HepG2 (cell line): Measurements from ENCODE around the gene SPIRE1. TPM values are rescaled to one million over a fixed set of nuclear protein-coding genes. Genes with fewer than 3 reads are reported as not detected.

Experiments used
- ATAC-seq: fragments of 200-7000 bp; cut with Tn5 transposase; 3 replicates; pipeline ENCODE4 v1.9.1; 2020; ENCODE audit warnings: mild to moderate bottlenecking, moderate library complexity
- BruUV-seq: library from RNA; stranded (reverse); fragments of 400-500 nt; replicated peaks from 2 replicates; lab custom pipeline; 2021; lab: Mats Ljungman, UMichigan
- CTCF ChIA-PET: fragments of 300-600 bp; formaldehyde crosslinking; extraction: SDS; loops from one replicate; lab custom pipeline; 2021; ENCODE audit warnings: low total read pairs, inconsistent platforms, low intra/inter-chr PET ratio; lab: Yijun Ruan, JAX
- POLR2A ChIA-PET: fragments of 350-600 bp; sonication (Branson Sonifier 250); formaldehyde crosslinking; loops from one replicate; lab custom pipeline; 2020; ENCODE audit warnings: antibody characterized with exemption, inconsistent platforms; lab: Yijun Ruan, JAX
- DNase-seq: peaks from one replicate; pipeline ENCODE4 v3.0.0-alpha.2; 2015; ENCODE audit warnings: low spot score
- FAIRE-seq: peaks from 3 replicates; lab custom pipeline; 2011; peaks lifted over from hg19 to GRCh38; lab: Jason Lieb, UNC
- H2AFZ ChIP-seq: one replicate; pipeline ENCODE4 v1.6.1; 2011; ENCODE audit warnings: low read length, inconsistent platforms
- H3K27ac ChIP-seq: fragments of 300-600 bp; 3 replicates; pipeline ENCODE4 v1.8.0; 2011; ENCODE audit warnings: mixed run types, mild to moderate bottlenecking, mixed read lengths, low read length, inconsistent platforms; ENCODE audit not compliant: insufficient read depth; ENCODE audit errors: extremely low read length
- H3K27me3 ChIP-seq, 2 experiments: fragments of 200-600 bp in 1 of 2; 2 replicates in 1 of 2; 3 replicates in 1 of 2; pipeline versions ENCODE4 v1.6.0 to v1.8.0; 2011; ENCODE audit warnings: low read length in 2 of 2, mild to moderate bottlenecking in 2 of 2, moderate library complexity in 2 of 2, inconsistent platforms in 1 of 2; ENCODE audit not compliant: insufficient read depth in 2 of 2, control insufficient read depth in 1 of 2
- H3K36me3 ChIP-seq, 2 experiments: fragments of 200-600 bp in 1 of 2; replicated peaks in 1 of 2; 2 replicates in 1 of 2; 3 replicates in 1 of 2; pipeline versions ENCODE4 v1.5.1 to v1.8.0; 2011; ENCODE audit warnings: low read length in 2 of 2, inconsistent platforms in 1 of 2; ENCODE audit not compliant: insufficient read depth in 2 of 2, control insufficient read depth in 1 of 2
- H3K4me1 ChIP-seq: 2 replicates; pipeline ENCODE4 v1.5.1; 2012; ENCODE audit warnings: low read length, inconsistent platforms; ENCODE audit not compliant: insufficient read depth
- H3K4me2 ChIP-seq: 2 replicates; pipeline ENCODE4 v1.6.0; 2011; ENCODE audit warnings: low read depth, low read length, inconsistent platforms
- H3K4me3 ChIP-seq, 3 experiments: fragments of 200-600 bp in 1 of 3; sonication (generic), shearing (Covaris generic) in 1 of 3; replicated peaks in 1 of 3; 2 replicates each; pipeline ENCODE4 v1.5.1; 2011 to 2016; ENCODE audit warnings: low read length in 3 of 3, inconsistent platforms in 2 of 3, low read depth in 2 of 3, mild to moderate bottlenecking in 2 of 3, control low read depth in 1 of 3, mixed read lengths in 1 of 3; ENCODE audit not compliant: insufficient read depth in 1 of 3
- H3K79me2 ChIP-seq: one replicate; pipeline ENCODE4 v1.6.1; 2011; ENCODE audit warnings: low read length, inconsistent platforms; ENCODE audit not compliant: insufficient read depth
- H3K9ac ChIP-seq: 2 replicates; pipeline ENCODE4 v1.6.0; 2011; ENCODE audit warnings: mild to moderate bottlenecking, low read depth, low read length, inconsistent platforms; ENCODE audit not compliant: insufficient read depth
- H3K9me3 ChIP-seq: 2 replicates; pipeline ENCODE4 v1.5.1; 2012; ENCODE audit warnings: mild to moderate bottlenecking, low read length
- H4K20me1 ChIP-seq: 2 replicates; pipeline ENCODE4 v1.6.0; 2011; ENCODE audit warnings: inconsistent platforms, mild to moderate bottlenecking, low read length, moderate library complexity; ENCODE audit not compliant: insufficient read depth
- AGO1 ChIP-seq: fragments of 200-400 bp; formaldehyde crosslinking; IDR thresholded peaks from 2 replicates; pipeline ENCODE4 v1.6.1; 2017; ENCODE audit warnings: mild to moderate bottlenecking, low read depth, low read length, moderate library complexity; ENCODE audit not compliant: poor library complexity, severe bottlenecking
- ELF3 ChIP-seq: IDR thresholded peaks from 2 replicates; pipeline ENCODE4 v1.6.1; 2016; ENCODE audit warnings: missing genetic modification reagents, missing compliant biosample characterization
- ETV5 ChIP-seq: IDR thresholded peaks from 2 replicates; pipeline ENCODE4 v1.6.1; 2018; ENCODE audit warnings: missing biosample characterization, missing genetic modification reagents, inconsistent platforms, borderline replicate concordance
- HMG20A ChIP-seq: IDR thresholded peaks from 2 replicates; pipeline ENCODE4 v1.6.1; 2016; ENCODE audit warnings: borderline replicate concordance
- HNRNPH1 ChIP-seq: fragments of 200-400 bp; formaldehyde crosslinking; optimal IDR thresholded peaks from 2 replicates; pipeline ENCODE3; 2017; ENCODE audit warnings: mild to moderate bottlenecking, low read depth, low read length
- RARA ChIP-seq: IDR thresholded peaks from 2 replicates; pipeline ENCODE4 v1.6.1; 2016; ENCODE audit warnings: missing genetic modification reagents, missing compliant biosample characterization
- SATB2 ChIP-seq: sonication (generic); formaldehyde crosslinking; IDR thresholded peaks from 2 replicates; pipeline ENCODE4 v1.5.0; 2020; ENCODE audit warnings: missing genetic modification reagents
- ZFY ChIP-seq: sonication (generic); formaldehyde crosslinking; IDR thresholded peaks from 2 replicates; pipeline ENCODE4 v1.4.0; 2020; ENCODE audit warnings: missing genetic modification reagents
- ZKSCAN5 ChIP-seq: sonication (generic); formaldehyde crosslinking; IDR thresholded peaks from 2 replicates; pipeline ENCODE4 v1.5.1; 2020; ENCODE audit warnings: mild to moderate bottlenecking, missing genetic modification reagents
- ZNF160 ChIP-seq: sonication (generic); formaldehyde crosslinking; IDR thresholded peaks from 2 replicates; pipeline ENCODE4 v1.8.0; 2022; ENCODE audit warnings: mild to moderate bottlenecking, inconsistent platforms, missing genetic modification reagents
- WGBS: methylation state at CpG from one replicate; pipeline ENCODE4 v1.1.6; 2017; ENCODE audit warnings: low lambda C conversion rate; 5-methylcytosine and 5-hydroxymethylcytosine counted together
- in situ Hi-C: cut with HindIII; loops from 2 replicates; pipeline ENCODE4 v1.10.0; 2017; ENCODE audit warnings: low pct_unique_long_range_greater_than_20kb; ENCODE audit not compliant: extremely low pct_ligation_motif_present
- intact Hi-C: fragments of 100-400 bp; cut with micrococcal nuclease; formaldehyde crosslinking; loops from one replicate; pipeline ENCODE4 v1.10.0; 2022; ENCODE audit not compliant: unreplicated experiment
- polyA plus RNA-seq, 8 experiments: library from polyadenylated mRNA; depleted of rRNA in 3 of 8; stranded (reverse) in 7 of 8; unstranded in 1 of 8; fragments of >200 nt; fragmentation: Illumina TruSeq in 4 of 8; extraction: Trizol in 4 of 8; gene quantifications; 2 replicates each; pipeline versions ENCODE4 v1.2.1 to v1.2.3, GENCODE V29; 2011 to 2016; ENCODE audit warnings: low read depth in 4 of 8, missing spikeins in 1 of 8, mixed read lengths in 1 of 8; ENCODE audit not compliant: insufficient read depth in 1 of 8
- total RNA-seq, 5 experiments: library from RNA; depleted of rRNA; stranded (reverse); fragments of >200 nt; fragmentation: Illumina TruSeq; extraction: Trizol; gene quantifications; 2 replicates each; pipeline ENCODE4 v1.2.3, GENCODE V29; 2016; ENCODE audit warnings: low read depth in 1 of 5
- TF ChIP-seq, protein P1 (sequence below): sonication (generic); formaldehyde crosslinking; IDR thresholded peaks from 2 replicates; pipeline ENCODE4 v1.4.0; 2020; ENCODE audit warnings: missing genetic modification reagents
- TF ChIP-seq, protein P2 (sequence below): sonication (generic); formaldehyde crosslinking; IDR thresholded peaks from 2 replicates; pipeline ENCODE4 v1.5.0; 2020; ENCODE audit warnings: missing genetic modification reagents
- TF ChIP-seq, protein P3 (sequence below): sonication (generic); formaldehyde crosslinking; IDR thresholded peaks from 2 replicates; pipeline ENCODE4 v1.4.0; 2020; ENCODE audit warnings: missing genetic modification reagents, low read depth, mild to moderate bottlenecking, borderline replicate concordance
- TF ChIP-seq, protein P4 (sequence below): sonication (generic); formaldehyde crosslinking; IDR thresholded peaks from 2 replicates; pipeline ENCODE4 v1.4.0; 2020; ENCODE audit warnings: missing genetic modification reagents; ENCODE audit errors: not compliant biosample characterization

The SPIRE1 gene
- total and polyA plus RNA-seq, 2 of the 13 experiments (the other 11 are each of a cell fraction or from before 2014, with no cell fraction given), result 9.9 to 21.3 TPM

DNA sequence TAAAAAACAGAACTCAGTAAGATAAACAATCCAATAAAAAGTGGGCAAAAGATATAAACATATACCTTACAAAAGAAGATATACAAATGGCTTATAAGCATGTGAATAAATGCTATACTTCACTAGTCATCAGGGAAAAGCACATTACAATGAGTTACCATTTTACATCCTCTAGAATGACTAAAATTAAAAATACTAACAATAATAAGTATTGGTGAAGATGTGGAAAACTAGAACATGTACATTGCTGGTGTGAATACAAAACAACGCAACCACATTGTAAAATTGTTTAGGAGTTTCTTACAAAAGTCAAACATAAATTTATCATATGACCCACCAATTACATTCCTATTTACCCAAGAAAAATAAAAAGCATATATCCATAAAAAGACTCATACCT, 80.1 kb downstream of the SPIRE1 start:
- no TSS peak for BruUV-seq
- no peaks in the 10 kb centered on the region for H3K27me3 ChIP-seq
- CTCF ChIA-PET, result no interaction called here
- in situ Hi-C loops, result no loop called here
- peaks cover 36% of the 10 kb centered on the region for H3K4me1 ChIP-seq
- ATAC-seq (no peak), DNase-seq (no peak), FAIRE-seq (no peak)
- no peaks in the 10 kb centered on the region for H3K79me2 ChIP-seq
- H4K20me1 ChIP-seq, result no peaks in the 10 kb centered on the region
- TF ChIP-seq, protein P1, sequence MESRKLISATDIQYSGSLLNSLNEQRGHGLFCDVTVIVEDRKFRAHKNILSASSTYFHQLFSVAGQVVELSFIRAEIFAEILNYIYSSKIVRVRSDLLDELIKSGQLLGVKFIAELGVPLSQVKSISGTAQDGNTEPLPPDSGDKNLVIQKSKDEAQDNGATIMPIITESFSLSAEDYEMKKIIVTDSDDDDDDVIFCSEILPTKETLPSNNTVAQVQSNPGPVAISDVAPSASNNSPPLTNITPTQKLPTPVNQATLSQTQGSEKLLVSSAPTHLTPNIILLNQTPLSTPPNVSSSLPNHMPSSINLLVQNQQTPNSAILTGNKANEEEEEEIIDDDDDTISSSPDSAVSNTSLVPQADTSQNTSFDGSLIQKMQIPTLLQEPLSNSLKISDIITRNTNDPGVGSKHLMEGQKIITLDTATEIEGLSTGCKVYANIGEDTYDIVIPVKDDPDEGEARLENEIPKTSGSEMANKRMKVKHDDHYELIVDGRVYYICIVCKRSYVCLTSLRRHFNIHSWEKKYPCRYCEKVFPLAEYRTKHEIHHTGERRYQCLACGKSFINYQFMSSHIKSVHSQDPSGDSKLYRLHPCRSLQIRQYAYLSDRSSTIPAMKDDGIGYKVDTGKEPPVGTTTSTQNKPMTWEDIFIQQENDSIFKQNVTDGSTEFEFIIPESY (CRISPR knock-in tag), result no peak
- no peak for TF ChIP-seq ZNF160 (CRISPR knock-in tag)
- H3K36me3 ChIP-seq, result no peaks in the 10 kb centered on the region
- WGBS, result 91% methylated on average over 1 of the region's 1 CpG
- H3K9me3 ChIP-seq, result no peaks in the 10 kb centered on the region
- POLR2A ChIA-PET, result no interaction called here
- H3K9ac ChIP-seq, result no peak overlapping the region
- no peak overlapping the region for H2AFZ ChIP-seq
- H3K4me3 ChIP-seq, result no peak overlapping the region
- intact Hi-C loops, result no loop called here
- H3K27ac ChIP-seq, result no peak overlapping the region
- no peak overlapping the region for H3K4me2 ChIP-seq

DNA sequence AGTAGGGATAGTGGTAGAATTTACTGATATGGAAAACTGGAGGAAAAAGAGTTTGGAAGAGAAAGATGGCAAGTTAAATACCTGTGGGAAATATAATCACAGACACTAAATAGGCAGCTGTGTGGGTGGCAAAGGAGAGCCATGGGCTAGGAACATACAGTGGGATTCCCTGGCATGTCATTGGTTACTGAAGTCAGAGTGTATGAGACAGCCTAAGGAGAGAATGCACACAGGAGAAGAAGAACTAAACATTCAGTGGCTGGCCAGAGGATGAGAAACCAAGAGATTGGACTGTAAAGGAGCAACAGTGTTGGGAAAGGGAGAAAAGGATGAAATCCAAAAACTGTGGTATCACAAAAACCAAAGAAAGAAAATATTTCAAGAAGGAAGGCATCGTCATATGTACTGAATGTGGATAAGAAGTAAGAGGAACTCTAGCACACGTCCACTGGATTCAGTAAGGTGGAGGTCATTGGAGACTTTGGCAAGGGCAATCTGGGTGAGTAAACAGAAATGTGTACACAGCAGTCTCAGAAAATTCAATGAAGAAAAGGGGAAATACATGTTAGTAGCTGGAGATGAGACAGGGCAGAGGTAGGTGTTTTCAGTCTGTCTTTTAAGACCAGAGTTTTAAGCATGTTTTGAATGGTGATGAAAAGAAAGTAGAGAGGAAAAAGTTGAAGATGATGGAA, 83.3 kb downstream of the SPIRE1 start:
- Histone ChIP-seq H3K79me2 (no peaks in the 10 kb centered on the region), H3K9me3 (no peaks in the 10 kb centered on the region), H3K27me3 (no peaks in the 10 kb centered on the region), H3K9ac (no peak overlapping the region), H3K4me3 (no peak overlapping the region), H3K4me1 (peaks cover 28% of the 10 kb centered on the region), H3K27ac (no peak overlapping the region), H4K20me1 (no peaks in the 10 kb centered on the region), H3K36me3 (no peaks in the 10 kb centered on the region), H2AFZ (no peak overlapping the region), H3K4me2 (peak overlapping the region; percentile 41)
- intact Hi-C loops (no loop called here), in situ Hi-C loops (no loop called here)
- peak; percentile 52 for ATAC-seq
- no peak for DNase-seq
- ChIA-PET POLR2A (no interaction called here), CTCF (no interaction called here)
- BruUV-seq, result no TSS peak
- 38% methylated on average over 2 of the region's 2 CpGs for WGBS
- FAIRE-seq, result peak; percentile 12
- TF ChIP-seq RARA (CRISPR knock-in tag), result peak; percentile 69
- TF ChIP-seq ZFY (CRISPR knock-in tag), result no peak
- no peak for TF ChIP-seq HNRNPH1
- TF ChIP-seq, protein P2, sequence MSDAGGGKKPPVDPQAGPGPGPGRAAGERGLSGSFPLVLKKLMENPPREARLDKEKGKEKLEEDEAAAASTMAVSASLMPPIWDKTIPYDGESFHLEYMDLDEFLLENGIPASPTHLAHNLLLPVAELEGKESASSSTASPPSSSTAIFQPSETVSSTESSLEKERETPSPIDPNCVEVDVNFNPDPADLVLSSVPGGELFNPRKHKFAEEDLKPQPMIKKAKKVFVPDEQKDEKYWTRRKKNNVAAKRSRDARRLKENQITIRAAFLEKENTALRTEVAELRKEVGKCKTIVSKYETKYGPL (CRISPR knock-in tag), result no peak
- TF ChIP-seq HMG20A (CRISPR knock-in tag), result peak; percentile 59; the same call in 1 of the 2 replicates
- peak; percentile 20; the same call in 1 of the 2 replicates for TF ChIP-seq ETV5
- no peak for TF ChIP-seq SATB2 (CRISPR knock-in tag)
- TF ChIP-seq AGO1, result no peak
- TF ChIP-seq, protein P3, sequence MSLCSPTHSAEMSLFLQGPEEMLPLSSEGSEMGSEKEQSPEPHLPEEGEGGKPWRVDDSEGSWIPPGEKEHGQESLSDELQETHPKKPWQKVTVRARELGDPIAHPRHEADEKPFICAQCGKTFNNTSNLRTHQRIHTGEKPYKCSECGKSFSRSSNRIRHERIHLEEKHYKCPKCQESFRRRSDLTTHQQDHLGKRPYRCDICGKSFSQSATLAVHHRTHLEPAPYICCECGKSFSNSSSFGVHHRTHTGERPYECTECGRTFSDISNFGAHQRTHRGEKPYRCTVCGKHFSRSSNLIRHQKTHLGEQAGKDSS (CRISPR knock-in tag), result no peak
- TF ChIP-seq ELF3, result no peak
- TF ChIP-seq, protein P4, sequence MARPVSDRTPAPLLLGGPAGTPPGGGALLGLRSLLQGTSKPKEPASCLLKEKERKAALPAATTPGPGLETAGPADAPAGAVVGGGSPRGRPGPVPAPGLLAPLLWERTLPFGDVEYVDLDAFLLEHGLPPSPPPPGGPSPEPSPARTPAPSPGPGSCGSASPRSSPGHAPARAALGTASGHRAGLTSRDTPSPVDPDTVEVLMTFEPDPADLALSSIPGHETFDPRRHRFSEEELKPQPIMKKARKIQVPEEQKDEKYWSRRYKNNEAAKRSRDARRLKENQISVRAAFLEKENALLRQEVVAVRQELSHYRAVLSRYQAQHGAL (CRISPR knock-in tag), result no peak
- TF ChIP-seq ZKSCAN5 (CRISPR knock-in tag), result no peak
